ENCODE measurements around the gene TTYH3.
"Not testable (repeated sequence)": the region's sequence is repeated elsewhere in the genome, so short reads cannot be mapped to it uniquely, and the experiment has no call there.

Gene TTYH3

DNA sequence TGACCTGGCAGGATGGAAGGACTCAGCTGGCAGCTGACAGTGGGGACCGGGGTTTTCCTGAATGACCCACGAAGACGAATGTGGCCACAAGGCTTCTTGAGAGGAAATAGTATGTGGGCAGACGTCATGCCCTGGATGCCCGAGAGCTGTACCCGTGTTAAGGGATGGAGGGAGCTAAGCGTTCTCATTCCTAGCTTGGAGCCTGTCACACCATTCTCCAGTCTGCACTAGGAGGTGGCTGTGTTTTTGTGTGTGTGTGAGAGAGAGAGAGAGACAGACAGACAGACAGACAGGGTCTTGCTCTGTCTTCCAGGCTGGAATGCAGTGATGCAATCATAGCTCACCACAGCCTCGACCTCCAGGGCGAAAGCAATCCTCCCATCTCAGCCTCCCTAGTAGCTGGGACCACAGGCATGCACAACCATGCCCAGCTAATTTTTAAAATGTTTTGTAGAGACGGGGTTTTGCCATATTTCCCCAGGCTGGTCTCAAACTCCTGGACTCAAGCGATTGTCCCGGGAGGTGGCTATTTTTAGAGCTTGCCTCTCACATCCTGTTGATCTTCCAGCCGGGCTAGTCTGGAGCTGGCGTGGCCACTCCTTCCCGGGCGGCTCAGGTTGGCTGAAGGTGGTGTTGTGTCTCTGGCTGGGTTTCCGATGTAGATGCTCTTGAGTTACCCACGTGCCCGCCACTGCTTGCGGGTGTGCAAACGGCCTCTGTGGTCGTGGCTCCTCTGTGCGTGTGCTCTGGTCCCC, 58.3 kb downstream of the TTYH3 start:
- DNase-seq = peak; percentile 93

DNA sequence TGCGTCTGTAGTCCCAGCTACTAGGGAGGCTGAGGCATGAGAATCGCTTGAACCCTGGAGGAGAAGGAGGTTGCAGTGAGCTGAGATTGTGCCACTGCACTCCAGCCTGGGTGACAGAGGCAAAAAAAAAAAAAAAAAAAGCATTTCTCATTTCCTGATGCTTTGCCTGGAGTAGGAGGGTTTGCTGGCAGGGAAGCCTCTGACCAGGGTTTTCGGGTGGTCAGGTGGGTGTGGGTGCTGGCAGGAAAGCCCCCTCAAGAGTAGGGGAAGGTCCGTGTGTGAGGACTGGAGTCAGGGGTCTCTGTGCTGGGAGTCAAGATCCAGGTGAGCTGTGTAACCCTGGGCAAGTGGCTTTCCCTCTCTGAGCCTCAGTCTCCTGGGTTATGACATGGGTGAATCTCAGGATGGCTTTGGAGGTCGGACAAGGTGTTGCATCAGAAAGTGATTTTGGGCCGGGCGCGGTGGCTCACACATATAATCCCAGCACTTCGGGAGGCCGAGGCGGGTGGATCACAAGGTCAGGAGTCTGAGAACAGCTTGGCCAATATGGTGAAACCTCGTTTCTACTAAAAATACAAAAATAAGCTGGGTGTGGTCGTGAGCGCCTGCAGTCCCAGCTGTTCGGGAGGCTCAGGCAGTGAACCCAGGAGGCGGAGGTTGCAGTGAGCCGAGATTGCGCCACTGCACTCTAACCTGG, 59.4 kb downstream of the TTYH3 start:
- no peak for DNase-seq

DNA sequence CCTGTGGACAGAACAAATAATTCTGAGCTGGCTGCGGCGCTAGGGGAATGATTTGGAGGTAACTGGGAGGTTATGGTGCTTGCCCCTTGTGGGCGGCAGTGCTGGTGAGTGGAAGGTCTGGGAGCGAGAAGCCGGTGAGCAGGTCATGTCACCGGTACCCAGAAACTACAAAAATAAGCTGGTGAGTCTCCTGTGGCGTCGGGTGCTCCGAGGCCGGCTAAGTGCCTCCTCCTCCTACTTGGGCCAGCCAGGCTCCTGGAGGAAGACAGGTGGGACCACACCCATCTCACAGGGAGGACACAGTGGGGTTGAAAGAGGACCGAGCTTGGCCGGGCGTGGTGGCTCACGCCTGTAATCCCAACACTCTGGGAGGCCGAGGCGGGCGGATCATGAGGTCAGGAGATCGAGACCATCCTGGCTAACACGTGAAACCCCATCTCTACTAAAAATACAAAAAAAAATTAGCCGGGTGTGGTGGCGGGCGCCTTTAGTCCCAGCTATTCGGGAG, 60.2 kb downstream of the TTYH3 start:
- not testable (repeated sequence) for DNase-seq

DNA sequence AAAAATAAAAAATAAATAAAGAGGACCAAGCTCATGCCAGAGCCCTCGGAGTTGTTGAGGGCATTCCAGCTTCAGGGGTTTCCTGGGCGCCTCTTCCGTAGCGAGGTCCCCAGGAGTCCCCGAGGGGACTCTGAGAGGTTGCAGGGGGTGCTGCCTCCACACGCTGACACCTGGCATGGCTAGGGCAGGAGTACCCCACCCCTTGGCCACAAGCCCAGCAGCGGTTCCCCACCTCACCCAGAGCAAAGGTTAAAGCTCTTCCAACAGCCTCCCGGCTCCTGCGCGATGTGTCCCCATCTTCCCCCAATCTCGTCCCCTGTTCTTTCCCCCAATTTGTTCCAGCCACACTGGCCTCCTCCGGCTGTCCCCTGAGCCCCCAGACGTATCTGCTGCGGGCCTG, 60.8 kb downstream of the TTYH3 start:
- no peak for DNase-seq

DNA sequence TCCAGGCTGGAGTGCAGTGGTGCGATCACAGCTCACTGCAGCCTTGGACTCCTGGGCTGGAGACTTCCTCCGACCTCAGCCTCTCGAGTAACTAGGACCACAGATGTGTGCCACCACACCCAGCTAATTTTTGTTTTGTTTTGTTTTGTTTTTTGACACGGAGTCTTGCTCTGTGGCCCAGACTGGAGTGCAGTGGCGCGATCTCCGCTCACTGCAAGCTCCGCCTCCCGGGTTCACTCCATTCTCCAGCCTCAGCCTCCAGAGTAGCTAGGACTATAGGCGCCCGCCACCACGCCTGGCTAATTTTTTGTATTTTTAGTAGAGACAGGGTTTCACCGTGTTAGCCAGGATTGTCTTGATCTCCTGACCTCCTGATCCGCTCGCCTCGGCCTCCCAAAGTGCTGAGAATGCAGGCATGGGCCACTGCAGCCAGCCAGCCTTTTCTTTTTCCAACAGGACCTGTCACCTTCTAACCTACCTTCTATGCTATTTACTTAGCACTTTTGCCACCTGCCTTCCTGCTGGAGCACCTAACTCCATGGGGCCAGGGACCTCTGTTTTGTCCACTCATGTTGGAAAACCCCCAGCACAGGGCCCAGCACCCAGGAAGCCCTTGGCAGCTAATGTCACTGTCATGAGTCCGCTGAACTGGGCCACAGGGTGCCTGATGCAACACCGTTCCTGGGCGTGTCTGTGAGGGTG, 61.8 kb downstream of the TTYH3 start:
- not testable (repeated sequence) for DNase-seq

DNA sequence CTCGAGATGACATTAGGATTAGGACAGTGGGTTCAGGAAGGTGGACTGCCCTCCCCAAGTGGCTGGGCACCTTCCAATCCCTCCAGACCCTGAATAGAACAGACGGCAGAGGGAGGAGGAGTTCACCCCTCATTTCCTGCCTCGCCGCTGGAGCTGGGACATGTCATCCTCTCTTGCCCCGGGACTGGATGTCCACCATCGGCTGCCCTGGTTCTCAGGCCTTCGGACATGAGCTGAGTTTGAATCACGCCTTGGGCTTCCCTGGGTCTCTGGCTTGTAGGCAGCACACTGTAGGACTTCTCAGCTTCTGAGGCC, 62.3 kb downstream of the TTYH3 start:
- DNase-seq = not testable (repeated sequence)

DNA sequence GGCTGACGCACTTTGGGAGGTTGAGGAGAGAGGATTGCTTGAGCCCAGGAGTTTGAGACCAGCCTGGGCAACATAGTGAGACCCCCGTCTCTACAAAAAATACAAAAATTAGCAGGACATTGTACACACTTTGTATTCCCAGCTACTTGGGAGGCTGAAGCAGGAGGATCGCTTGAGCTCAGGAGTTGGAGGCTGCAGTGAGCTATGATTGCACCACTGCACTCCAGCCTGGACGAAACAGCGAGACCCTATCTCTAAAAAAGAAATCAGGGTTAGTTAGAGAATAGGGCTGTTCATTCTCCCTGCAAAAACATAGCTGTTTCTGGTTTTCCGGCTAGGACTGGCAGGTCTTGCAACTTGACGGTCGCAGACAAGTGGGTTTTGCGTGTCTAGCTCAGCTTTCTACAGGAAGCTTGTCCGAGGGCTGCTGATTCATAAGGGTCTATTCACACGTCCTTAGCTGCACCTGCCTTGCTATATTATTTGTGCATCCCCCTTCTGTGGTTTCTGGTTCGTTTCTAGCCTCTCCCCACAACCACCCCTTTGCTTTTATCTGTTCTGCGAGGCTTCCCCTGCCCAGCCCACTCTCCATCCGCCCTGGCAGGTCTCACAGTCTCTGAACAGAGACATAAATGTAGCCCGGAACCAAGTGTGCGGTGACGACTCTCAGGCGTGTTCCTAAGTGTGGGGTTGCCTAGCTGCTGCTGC, 66.9 kb downstream of the TTYH3 start:
- no peak for DNase-seq

DNA sequence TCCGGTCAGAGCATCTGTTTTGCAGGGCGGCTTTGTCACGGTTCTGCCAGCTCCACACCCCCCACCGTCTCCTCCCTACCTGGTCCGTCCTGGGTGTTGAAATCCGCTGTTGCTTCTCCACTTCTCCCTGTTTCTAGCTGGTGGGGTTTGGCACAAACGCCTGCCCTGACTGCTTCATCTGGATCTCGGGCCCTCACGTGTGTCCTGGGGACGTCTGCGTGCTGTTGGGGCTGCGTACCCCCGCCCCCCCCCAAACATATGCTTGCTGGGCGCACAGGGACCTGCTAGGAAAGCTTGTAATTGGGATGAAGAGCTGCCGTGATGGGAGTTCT, 67.5 kb downstream of the TTYH3 start:
- no peak for DNase-seq

DNA sequence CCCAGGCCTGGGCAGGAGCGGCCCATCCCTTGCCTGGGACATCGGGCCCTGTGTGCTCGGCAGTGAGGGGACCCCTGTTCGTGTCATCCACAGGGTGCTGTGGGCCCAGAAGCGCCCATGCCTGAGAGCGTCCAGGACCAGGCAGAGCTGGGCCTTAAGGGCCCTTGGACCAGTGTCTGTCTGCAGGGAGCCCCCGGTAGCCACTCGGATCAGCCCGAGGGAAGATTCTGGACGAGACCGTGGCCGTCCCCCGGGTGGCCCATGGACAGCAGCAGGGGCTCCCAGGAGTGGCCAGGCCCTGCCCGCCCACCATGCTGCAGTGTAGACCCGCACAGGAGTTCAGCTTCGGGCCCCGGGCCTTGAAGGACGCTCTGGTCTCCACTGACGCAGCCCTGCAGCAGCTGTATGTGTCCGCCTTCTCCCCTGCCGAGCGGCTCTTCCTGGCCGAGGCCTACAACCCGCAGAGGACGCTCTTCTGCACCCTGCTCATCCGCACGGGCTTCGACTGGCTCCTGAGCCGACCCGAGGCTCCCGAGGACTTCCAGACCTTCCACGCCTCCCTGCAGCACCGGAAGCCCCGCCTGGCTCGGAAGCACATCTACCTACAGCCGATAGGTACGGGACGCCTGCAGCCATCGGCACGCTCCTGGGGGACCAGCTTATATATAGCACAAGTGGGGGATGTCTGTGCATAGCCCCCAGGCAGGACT, 68.5 kb downstream of the TTYH3 start:
- DNase-seq = no peak

DNA sequence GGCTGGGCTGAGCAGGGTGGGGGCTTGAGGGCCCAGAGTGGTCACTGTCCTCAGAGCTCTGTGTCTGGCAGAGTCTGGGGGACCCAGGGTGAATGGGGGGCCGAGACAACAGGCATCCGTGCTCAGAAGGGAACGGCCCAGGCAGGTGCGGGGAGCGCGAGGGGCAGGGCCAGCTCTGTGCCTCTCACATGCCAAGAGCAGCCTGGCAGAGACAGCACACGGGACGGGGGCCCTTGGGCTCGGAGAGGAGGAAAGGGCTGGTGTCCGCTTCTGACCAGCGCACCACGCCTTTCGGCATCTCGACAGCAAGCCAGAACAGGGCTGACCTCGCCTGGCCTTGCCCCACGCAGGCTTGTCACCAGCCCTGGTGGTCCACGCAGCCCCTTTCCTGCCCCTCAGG, 69.6 kb downstream of the TTYH3 start:
- DNase-seq = no peak

DNA sequence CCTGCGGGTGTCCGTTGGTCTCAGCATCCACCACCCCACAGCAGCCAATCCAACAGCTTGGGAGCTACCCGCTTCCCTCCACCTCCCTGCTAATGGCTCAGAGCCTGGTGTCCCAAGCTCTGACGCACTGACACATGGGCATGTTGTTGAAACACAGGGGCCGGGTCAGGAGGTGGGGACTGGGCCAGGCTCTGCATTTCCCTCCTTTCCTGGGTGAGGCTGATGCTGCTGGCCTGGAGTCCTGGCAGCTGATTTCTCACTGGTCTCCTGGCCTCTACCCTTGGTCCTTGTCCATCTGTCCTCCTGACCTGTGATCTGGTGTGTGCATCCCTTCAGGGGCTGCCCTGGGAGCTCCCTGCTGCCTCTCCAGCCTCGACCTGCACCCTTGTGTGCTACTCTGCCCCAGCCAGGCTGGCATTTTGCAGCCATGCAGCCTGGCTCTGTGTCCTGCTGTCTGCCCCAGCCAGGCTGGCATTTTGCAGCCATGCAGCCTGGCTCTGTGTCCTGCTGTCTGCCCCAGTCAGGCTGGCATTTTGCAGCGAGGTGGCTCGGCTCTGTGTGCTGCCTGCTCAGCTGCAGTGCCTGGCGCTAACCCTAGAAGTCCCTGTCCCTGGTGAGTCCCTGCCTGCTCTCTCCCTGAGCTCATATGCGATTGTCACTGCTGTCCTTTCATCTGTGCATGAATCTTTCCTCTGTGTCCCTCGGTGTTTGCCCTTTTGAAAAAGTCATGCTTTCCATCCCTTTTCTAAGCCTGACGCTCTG, 70.2 kb downstream of the TTYH3 start:
- no peak for DNase-seq

DNA sequence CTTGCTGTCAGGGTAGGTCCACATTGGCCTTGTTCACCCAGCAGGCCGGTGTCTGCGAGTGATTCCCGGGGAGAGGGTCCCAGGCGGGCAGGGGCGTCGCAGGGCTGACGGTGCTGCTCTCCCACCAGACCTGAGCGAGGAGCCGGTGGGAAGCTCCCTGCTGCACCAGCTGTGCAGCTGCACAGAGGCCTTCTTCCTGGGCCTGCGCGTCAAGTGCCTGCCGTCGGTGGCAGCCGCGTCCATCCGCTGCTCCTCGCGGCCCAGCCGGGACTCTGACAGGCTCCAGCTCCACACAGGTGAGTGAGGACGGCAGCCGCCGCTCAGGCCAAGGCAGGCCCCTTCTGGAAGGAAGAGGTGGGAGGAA, 70.8 kb downstream of the TTYH3 start:
- no peak for DNase-seq

DNA sequence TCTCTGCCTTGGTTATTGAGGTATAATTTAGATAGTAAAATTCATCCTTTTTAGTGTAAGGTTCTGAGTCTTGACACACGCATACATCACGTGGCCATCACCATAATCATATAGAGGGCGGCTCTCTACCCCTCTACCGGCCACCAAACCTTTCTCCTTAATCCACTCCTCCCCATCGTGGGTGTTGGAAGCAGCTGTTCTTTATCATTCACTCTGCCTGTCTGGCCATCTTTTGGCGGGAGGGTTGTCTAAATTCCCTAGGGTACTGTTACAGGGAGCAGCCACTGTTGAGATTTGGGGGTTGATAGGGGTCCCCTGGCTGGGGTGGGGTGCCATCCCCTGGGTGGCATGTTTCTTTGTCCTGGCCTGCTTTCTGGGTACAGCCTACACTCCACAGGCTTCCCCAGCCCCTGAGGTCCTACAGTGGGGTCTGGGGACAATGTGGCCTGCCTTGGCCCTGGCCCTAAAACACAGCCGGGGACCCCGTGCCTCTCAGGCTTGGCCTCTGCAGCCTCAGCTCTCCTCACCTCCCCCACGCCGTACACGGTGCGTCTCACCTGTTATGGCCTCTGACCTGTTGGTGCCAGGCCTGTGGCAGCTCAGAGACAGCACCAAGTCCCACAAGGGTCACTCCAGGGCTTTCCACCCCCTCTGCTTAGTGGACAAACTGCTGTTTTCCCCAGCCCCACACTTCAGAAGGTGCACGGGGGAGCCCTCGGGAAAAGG, 73.7 kb downstream of the TTYH3 start:
- no peak for DNase-seq

DNA sequence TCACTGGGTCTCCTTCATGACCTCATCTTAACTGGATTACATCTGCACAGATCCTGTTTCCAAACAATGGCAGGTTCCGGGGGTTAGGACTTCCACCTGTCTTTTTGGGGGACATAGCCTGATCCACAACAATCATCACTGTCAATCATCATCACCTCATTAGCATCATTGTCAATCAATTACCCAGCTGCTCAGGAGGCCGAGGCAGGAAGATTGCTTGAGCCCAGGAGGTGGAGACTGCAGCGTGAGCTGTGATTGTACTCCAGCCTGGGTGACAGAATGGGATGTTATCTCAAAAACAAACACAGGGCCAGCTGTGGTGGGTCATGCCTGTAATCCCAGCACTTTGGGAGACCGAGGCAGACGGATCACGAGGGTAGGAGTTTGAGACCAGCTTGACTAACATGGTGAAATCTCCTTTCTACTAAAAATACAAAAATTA, 74.9 kb downstream of the TTYH3 start:
- DNase-seq = no peak

DNA sequence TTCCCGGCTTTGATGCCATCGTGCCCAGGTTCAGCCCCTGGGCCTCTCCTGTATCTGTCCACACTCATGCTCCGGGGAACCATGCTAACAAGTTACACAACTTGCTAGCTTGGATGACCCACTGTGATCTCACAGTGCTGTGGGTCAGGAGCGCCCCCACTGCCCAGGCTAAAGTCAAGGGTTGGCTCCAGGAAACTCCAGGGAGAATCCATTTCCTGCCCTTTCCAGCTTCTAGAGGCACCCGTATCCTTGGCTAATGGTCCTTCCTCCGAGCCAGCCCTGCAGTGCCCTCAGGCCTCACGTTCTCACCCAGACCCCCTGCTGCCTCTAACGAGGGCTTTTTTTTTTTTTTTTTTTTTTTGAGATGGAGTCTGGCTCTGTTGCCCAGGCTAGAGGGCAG, 75.7 kb downstream of the TTYH3 start:
- DNase-seq = no peak

DNA sequence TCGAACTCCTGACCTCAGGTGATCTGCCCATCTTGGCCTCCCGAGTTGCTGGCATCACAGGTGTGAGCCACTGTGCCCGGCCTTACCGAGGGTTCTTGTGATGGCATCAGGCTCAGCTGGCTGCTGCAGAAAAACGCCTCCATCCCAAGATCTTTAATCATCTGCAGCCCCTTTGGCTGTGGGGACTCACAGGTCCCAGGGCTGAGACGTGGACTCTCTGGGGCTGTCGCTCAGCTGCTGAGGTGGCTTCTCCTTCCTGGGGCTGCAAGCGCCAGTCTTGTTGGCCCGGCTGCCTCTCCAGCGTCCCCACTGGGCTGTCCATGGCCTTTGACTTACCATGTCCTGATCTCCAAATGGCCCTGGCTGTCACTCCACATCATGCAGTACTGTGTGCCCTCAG, 76.3 kb downstream of the TTYH3 start:
- no peak for DNase-seq

DNA sequence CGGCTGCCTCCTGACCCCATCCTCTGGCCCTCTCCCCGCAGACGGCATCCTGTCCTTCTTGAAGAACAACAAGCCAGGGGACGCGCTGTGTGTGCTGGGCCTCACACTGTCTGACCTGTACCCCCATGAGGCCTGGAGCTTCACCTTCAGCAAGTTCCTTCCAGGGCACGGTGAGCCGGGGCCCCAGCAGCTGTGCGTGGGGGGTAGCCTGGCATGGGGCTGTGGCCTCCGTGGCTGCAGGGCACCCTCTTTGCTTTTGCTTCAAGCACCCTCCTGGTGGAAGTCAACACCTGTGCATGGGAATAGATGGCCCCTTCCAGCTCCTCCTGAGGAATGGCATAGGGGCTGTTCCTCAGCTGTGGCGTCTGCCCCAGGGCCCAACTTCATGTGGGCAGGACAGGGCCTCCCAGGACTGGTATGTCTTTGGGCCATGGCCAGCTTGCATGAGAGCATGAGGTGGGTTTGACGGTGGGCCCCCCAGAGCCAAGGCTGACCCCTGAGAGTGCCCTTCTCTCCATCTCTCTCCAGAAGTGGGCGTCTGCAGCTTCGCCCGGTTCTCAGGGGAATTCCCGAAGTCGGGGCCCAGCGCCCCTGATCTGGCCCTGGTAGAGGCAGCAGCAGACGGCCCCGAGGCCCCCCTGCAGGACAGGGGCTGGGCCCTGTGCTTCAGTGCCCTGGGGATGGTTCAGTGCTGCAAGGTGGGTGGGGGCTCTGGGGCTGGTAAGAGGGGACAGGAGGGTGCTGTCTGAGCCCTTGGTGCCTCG, 76.9 kb downstream of the TTYH3 start:
- no peak for DNase-seq

DNA sequence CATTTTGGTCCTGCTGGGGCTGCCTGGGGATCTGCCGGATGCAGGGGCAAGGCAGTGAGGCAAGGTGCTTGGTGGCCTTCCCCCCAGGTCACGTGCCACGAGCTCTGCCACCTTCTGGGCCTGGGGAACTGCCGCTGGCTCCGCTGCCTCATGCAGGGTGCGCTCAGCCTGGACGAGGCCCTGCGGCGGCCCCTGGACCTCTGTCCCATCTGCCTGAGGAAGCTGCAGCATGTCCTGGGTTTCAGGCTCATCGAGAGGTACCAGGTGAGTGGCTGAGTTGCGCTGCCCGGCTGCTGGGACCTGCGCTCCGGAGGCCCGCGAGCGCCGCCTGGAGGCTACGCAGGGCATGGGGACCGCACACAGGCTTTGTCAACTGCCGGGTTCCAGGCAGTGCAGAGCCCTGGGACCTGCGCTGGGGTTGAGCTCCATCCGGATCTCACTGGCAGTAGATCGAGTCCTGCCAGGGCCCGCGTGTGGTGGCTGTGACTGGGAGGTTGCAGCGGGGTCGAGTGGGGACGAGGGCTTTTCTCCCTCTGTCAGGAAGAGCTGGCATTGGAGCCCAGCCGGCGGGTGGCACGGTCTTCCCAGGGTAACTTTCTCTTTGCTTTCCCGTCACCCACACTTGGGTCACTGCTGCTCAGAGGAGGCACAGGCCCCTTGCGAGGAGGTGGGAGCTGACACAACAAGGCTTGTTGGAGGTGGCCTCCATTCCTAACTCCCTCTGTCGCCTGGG, 77.9 kb downstream of the TTYH3 start:
- peak; percentile 28 for DNase-seq

DNA sequence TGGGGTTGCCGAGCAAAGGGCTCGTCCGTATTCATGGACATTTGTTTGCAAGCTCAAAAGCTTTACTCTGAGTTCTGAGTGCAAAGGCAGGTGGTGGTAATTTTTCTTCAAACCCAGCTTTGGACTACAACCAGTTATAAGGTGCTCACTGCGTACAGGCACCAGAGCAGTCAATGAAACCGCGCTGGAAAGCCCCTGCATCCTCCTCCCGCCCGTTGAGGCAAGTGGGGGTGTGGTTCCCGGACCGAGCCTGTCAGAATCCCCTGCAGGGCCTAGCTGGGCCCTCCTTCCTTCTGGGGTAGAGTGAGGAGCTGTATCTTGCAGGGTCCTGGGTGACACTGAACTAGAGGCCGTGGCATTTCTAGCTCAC, 78.5 kb downstream of the TTYH3 start:
- no peak for DNase-seq

Data from NCI-H226 (cell line).